HG03280 (cell line): Measurements from ENCODE around the gene GGACT.

ENCODE experiments used
- ATAC-seq: cut with Tn5 transposase; IDR thresholded peaks from one replicate; pipeline ENCODE4 v1.9.1; 2021; ENCODE audit warnings: mild to moderate bottlenecking, moderate library complexity; ENCODE audit not compliant: unreplicated experiment

Gene GGACT

DNA sequence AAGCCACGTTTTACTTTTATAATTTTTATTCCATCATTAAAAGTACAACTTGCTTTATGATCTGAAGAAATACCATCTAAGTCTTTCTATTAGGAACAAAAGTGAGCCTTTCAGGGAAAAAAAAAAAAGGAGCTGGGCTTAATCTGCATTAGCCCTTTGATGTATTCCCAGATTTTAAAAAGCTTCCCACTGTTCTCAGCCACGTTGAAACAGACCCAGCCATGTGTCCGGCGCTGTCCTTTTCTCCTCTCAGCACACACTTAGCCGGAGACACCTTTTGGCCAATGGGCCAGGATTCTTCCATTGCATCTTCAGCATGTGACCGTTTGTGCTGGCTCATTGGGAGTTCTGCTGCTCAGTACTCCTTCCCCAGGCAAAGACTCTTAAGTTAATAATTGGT lies 105.5 kb downstream of the GGACT start:
- ATAC-seq = no peak

DNA sequence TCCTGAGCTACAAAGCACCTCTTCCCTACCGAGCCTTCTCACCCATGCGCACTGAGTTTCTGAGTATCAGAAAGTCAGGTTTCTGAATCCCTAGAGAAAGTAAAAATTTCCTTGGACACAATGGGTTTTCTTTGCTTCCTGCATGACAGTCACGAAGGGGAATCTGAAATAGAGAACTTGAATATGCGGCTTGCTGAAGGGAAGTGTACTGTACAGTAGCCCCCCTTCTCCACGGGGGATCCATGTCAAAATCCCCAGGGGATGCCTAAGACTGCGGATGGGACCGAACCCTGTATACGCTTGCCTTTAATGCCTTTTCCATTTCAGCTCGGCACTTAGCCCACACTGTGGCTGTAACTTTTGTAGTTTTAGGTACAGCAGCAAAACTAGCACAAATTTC lies 107.9 kb downstream of the GGACT start:
- ATAC-seq = no peak
